PC-9 (cell line): Measurements from ENCODE around the gene EIF3A. TPM values are rescaled to one million over a fixed set of nuclear protein-coding genes. Genes with fewer than 3 reads are reported as not detected.

ENCODE experiments used
- BruUV-seq: library from RNA; stranded (reverse); fragments of 400-500 nt; replicated peaks from 2 replicates; lab custom pipeline; 2021; lab: Mats Ljungman, UMichigan
- CTCF ChIA-PET: fragments of 300-600 bp; sonication (Branson Sonifier 250); formaldehyde crosslinking; loops from one replicate; lab custom pipeline; 2022; ENCODE audit warnings: antibody characterized with exemption; lab: Charles Lee
- POLR2A ChIA-PET: fragments of 300-600 bp; sonication (Branson Sonifier 250); formaldehyde crosslinking; loops from one replicate; lab custom pipeline; 2022; ENCODE audit warnings: antibody characterized with exemption; ENCODE audit not compliant: unreplicated experiment; lab: Charles Lee
- DNase-seq, 2 experiments: peaks; one replicate each; pipeline versions ENCODE4 v3.0.0 to v3.0.0-alpha.2; 2015 to 2022; ENCODE audit warnings: mixed read lengths in 1 of 2
- H2AFZ ChIP-seq: fragments of 200-600 bp; sonication (generic); 2 replicates; pipeline ENCODE4 v1.8.1; 2017; ENCODE audit warnings: antibody characterized with exemption
- H3F3A ChIP-seq: fragments of 200-600 bp; sonication (generic); 2 replicates; pipeline ENCODE4 v1.8.1; 2017; ENCODE audit warnings: antibody characterized with exemption, mild to moderate bottlenecking, low read depth; ENCODE audit not compliant: insufficient read depth
- H3K27ac ChIP-seq: fragments of 200-600 bp; sonication (generic); 2 replicates; pipeline ENCODE4 v1.6.1; 2016; ENCODE audit warnings: mixed run types
- H3K27me3 ChIP-seq: fragments of 200-600 bp; sonication (generic); 2 replicates; pipeline ENCODE4 v1.6.1; 2016; ENCODE audit warnings: low read depth, mixed run types; ENCODE audit not compliant: insufficient read depth
- H3K36me3 ChIP-seq: fragments of 200-600 bp; sonication (generic); 2 replicates; pipeline ENCODE4 v1.6.1; 2016; ENCODE audit warnings: low read depth, mixed run types
- H3K4me1 ChIP-seq: fragments of 200-600 bp; sonication (generic); replicated peaks from 2 replicates; pipeline ENCODE4 v1.6.1; 2016; ENCODE audit warnings: mixed run types; ENCODE audit not compliant: insufficient read depth
- H3K4me2 ChIP-seq: fragments of 200-600 bp; sonication (generic); 2 replicates; pipeline ENCODE4 v1.6.1; 2017; ENCODE audit warnings: mixed run types
- H3K4me3 ChIP-seq: fragments of 200-600 bp; sonication (generic); 2 replicates; pipeline ENCODE4 v1.6.1; 2016; ENCODE audit warnings: mixed run types
- H3K79me2 ChIP-seq: fragments of 200-600 bp; sonication (generic); 2 replicates; pipeline ENCODE4 v1.6.1; 2017; ENCODE audit warnings: low read depth, mixed run types
- H3K9me2 ChIP-seq: fragments of 200-600 bp; sonication (generic); 2 replicates; pipeline ENCODE4 v1.8.1; 2017; ENCODE audit warnings: mild to moderate bottlenecking; ENCODE audit not compliant: insufficient read depth
- H3K9me3 ChIP-seq: fragments of 200-600 bp; sonication (generic); 2 replicates; pipeline ENCODE4 v1.8.1; 2016; ENCODE audit warnings: low read depth; ENCODE audit not compliant: insufficient read depth
- H4K20me1 ChIP-seq: fragments of 200-600 bp; sonication (generic); 2 replicates; pipeline ENCODE4 v1.8.1; 2017; ENCODE audit not compliant: insufficient read depth
- EZH2 ChIP-seq: fragments of 200-600 bp; sonication (generic); IDR thresholded peaks from 2 replicates; pipeline ENCODE4 v1.8.0; 2017; ENCODE audit warnings: antibody characterized with exemption, low read depth
- intact Hi-C: fragments of 100-400 bp; cut with micrococcal nuclease; formaldehyde crosslinking; loops from one replicate; pipeline ENCODE4 v1.10.0; 2022; ENCODE audit not compliant: unreplicated experiment
- total RNA-seq: library from RNA; stranded (reverse); gene quantifications from 2 replicates; pipeline ENCODE4 v1.2.3, GENCODE V29; 2021
- TF ChIP-seq, protein P1 (sequence below): fragments of 200-600 bp; sonication (generic); conservative IDR thresholded peaks from 2 replicates; pipeline ENCODE4 v1.6.1; 2017; ENCODE audit warnings: mixed run types, antibody characterized with exemption, mild to moderate bottlenecking, moderate library complexity

The EIF3A gene
- total RNA-seq, 1 experiment from 2014 or later: 102 TPM

DNA sequence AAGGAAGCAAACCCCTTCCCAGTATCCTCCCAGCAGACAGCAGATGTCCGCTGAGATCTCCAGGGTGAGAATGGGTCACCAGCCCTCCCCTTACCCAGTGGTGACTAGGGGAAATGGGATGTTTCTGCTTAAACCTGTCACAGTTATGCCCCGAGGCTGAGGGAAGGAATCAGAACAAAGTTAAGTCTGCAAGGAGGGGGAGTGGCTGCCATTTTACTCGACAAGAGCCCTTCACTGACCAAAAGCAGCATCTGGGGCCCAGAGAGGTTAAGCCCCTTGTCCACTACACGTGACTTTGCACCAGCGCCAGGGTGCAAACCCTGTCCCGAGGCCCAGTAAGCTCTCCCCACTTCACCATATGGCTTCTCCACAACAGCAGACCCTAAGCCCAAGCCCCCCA, 55.7 kb downstream of the EIF3A start:
- Histone ChIP-seq H3K9me2 (no peaks in the 10 kb centered on the region), H3K27me3 (no peaks in the 10 kb centered on the region), H4K20me1 (no peaks in the 10 kb centered on the region), H3K4me1 (peaks cover 69% of the 10 kb centered on the region), H3K36me3 (no peaks in the 10 kb centered on the region), H3F3A (peaks cover 32% of the 10 kb centered on the region), H3K79me2 (no peaks in the 10 kb centered on the region), H3K4me3 (peak overlapping the region; percentile 16; the same call in 1 of the 2 replicates), H3K4me2 (peak overlapping the region; percentile 82), H2AFZ (no peak overlapping the region), H3K9me3 (no peaks in the 10 kb centered on the region), H3K27ac (peak overlapping the region; percentile 78)
- no peak for TF ChIP-seq EZH2
- TF ChIP-seq, protein P1, sequence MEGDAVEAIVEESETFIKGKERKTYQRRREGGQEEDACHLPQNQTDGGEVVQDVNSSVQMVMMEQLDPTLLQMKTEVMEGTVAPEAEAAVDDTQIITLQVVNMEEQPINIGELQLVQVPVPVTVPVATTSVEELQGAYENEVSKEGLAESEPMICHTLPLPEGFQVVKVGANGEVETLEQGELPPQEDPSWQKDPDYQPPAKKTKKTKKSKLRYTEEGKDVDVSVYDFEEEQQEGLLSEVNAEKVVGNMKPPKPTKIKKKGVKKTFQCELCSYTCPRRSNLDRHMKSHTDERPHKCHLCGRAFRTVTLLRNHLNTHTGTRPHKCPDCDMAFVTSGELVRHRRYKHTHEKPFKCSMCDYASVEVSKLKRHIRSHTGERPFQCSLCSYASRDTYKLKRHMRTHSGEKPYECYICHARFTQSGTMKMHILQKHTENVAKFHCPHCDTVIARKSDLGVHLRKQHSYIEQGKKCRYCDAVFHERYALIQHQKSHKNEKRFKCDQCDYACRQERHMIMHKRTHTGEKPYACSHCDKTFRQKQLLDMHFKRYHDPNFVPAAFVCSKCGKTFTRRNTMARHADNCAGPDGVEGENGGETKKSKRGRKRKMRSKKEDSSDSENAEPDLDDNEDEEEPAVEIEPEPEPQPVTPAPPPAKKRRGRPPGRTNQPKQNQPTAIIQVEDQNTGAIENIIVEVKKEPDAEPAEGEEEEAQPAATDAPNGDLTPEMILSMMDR: no peak
- DNase-seq: peak; percentile 25 to 65
- POLR2A ChIA-PET: interaction anchor here (0.5 to 0.7 kb wide), 2 partner anchors 111 to 569 kb away, joined by 3 read pairs; no protein-coding TSS in a partner anchor
- intact Hi-C loops: loop anchor here (1.0 to 5.0 kb wide), 7 partner anchors 18 to 268 kb away; no protein-coding TSS in a partner anchor
- no TSS peak for BruUV-seq
- CTCF ChIA-PET: no interaction called here

DNA sequence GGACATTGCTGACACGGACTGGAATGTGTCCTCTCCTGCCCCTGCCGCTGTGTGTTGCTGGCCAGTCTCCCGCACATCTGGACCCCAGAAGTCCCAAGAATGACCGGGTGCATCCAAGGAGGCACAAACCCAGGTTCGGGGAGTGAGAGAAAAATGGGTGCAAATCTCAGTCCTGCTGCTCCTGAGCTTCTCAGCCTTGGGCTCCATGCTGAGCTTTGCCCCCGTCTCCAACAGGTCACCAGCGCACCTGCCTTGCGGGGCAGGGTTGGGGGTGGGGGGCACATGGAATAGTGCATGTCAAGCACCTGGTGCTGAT, 57.1 kb downstream of the EIF3A start:
- Histone ChIP-seq H2AFZ (no peak overlapping the region), H3K9me3 (no peaks in the 10 kb centered on the region), H3K27me3 (no peaks in the 10 kb centered on the region), H3F3A (peaks cover 32% of the 10 kb centered on the region), H3K4me2 (peak overlapping the region; percentile 57), H3K9me2 (no peaks in the 10 kb centered on the region), H3K4me1 (peaks cover 76% of the 10 kb centered on the region), H3K79me2 (no peaks in the 10 kb centered on the region), H3K36me3 (no peaks in the 10 kb centered on the region), H3K27ac (peak overlapping the region; percentile 35), H4K20me1 (no peaks in the 10 kb centered on the region), H3K4me3 (no peak overlapping the region)
- TF ChIP-seq, protein P1: no peak
- no peak for TF ChIP-seq EZH2
- ChIA-PET CTCF (interaction anchor here (0.9 kb wide), 1 partner anchor 18 kb away, joined by 3 read pairs; no protein-coding TSS in a partner anchor), POLR2A (interaction anchor here (0.6 kb wide), 1 partner anchor 95 kb away, joined by 3 read pairs; no protein-coding TSS in a partner anchor)
- no TSS peak for BruUV-seq
- DNase-seq: no peak
- intact Hi-C loops: loop anchor here (5.0 kb wide), 2 partner anchors 61 to 186 kb away; no protein-coding TSS in a partner anchor

DNA sequence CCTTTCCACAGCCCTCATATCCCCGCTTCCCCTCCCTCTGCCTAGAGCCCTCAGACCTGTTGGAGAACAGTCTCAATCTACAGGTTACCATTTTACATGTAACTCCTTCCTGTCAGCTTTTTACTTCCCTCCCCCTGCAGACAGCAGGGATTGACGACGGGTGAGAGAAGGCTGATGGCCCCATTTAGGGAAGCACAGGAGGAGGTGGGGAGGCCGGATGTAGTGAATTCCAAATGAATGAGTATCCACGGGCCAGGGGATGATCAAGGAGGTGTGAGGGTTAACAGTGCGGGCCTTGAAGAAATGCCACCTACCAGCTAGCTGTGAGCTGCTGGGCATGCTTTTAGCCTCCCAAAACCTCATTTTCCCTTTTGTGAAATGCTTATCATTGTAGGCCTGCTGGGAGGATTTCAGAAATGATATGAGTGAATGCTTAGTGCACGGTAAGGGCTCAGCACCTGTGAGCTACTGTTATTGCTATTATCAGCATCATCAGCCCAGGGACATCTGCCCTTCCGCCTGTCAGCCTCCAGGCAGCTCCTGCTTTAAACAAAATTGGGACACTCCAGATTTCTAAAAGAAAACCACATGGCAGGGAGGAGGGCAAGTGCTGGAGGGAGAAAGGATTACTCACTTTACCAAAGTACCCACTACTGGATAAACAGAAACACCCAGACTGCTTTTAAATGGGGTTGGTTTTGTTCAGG, 57.6 kb downstream of the EIF3A start:
- BruUV-seq: no TSS peak
- peaks cover 32% of the 10 kb centered on the region for H3F3A ChIP-seq
- H3K4me1 ChIP-seq: peaks cover 76% of the 10 kb centered on the region

More for the DNA sequence above, 57.6 kb downstream of the EIF3A start:
- Histone ChIP-seq H3K27me3 (no peaks in the 10 kb centered on the region), H3K36me3 (no peaks in the 10 kb centered on the region), H3K27ac (peak overlapping the region; percentile 35), H3K79me2 (no peaks in the 10 kb centered on the region), H2AFZ (no peak overlapping the region), H3K9me3 (no peaks in the 10 kb centered on the region), H3K4me2 (peak overlapping the region; percentile 57), H3K4me3 (no peak overlapping the region), H4K20me1 (no peaks in the 10 kb centered on the region), H3K9me2 (no peaks in the 10 kb centered on the region)
- TF ChIP-seq, protein P1: no peak
- TF ChIP-seq EZH2: no peak
- peak; percentile 50 to 90 for DNase-seq
- ChIA-PET CTCF (interaction anchor here (0.6 to 0.9 kb wide), 2 partner anchors 17 to 1688 kb away, joined by 3 read pairs; no protein-coding TSS in a partner anchor), POLR2A (no interaction called here)
- intact Hi-C loops: loop anchor here (5.0 kb wide), 2 partner anchors 61 to 186 kb away; no protein-coding TSS in a partner anchor
